ENCODE data around the gene CDT1.

DNA sequence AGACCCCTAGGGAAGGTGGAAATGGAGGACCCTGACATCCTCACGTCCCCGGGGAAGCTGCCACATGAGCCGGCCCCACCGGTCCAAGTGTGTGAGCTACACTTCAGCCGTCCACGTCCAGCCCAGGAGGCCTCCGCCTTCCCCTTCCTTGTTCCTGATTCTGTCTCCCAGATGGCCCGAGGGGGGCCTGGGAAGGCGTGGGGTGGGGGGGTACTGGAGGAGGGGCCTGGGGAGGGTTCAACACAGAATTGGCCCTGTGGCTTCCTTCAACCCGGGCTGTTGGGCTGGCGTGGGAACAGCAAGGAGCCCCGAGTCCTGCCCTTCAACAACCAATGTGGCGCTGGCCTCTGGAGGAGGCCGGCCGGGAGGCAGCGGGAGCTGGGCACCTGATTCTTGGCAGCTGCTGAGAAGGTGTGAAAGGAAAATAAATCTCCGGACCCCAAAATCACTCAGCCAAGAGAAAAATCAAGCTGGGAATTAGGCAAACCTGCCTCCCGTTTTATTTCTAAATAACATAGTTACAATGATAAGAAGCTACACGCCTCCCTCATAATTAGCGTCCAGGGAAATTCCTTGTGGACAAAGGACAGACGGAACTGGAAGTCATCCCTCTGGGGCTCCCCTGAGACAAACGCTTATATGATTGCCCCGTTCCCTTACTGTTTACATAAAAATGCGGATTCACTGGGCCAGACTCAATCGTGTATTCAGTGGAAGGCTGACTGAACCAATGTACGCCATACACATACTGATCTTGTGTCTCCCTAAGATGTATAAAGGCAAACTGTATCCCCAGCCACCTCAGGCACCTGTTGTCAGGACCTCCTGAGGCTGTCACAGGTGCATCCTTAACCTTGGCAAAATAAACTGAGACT, 9.9 kb downstream of the CDT1 start:
- TF ChIP-seq CTCF (IDR thresholded peaks at IDR 0.05 in 4 of 5, conservative IDR thresholded peaks at IDR 0.05 in 1 of 5) = no peak
- TF ChIP-seq POLR2A (IDR thresholded peaks at IDR 0.05) = no peak
